ENCODE data around the gene NEB.

DNA sequence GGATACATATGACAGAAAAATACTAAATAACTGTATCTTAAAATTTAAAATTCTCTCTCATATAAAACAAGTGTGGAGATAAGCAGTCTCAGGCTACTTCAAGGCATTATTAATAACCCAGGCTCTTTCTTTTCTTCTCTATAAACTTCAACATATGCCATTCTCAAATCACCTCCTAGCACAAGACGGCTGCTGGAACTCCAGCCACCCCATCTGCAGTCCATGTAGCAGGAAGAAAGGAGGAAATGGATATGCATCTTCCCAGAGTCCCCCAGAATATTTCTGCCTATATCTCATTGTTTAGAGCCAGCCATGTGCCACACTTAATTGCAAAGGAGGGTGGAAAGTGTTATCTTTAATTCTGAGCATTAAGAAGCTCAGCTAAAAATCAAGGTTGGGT is 35.3 kb upstream of the NEB start:
- TF ChIP-seq CTCF (IDR thresholded peaks at IDR 0.05) (no peak), POLR2A (IDR thresholded peaks at IDR 0.05) (no peak), POLR2AphosphoS5 (IDR thresholded peaks at IDR 0.05) (no peak)
